ENCODE results near the gene HOXB1. TPM values are rescaled to one million over a fixed set of nuclear protein-coding genes. Genes with fewer than 3 reads are reported as not detected.

Gene HOXB1
- polyA plus RNA-seq, 12 donors = not detected

- no peak for DNase-seq
Measured at GRCh38 chr17:48567646-48568354, 37.0 kb upstream of the HOXB1 start.

- DNase-seq = no peak
Measured at GRCh38 chr17:48567209-48567608, 36.4 kb upstream of the HOXB1 start.

- no peak for DNase-seq
Measured at GRCh38 chr17:48566717-48567116, 35.9 kb upstream of the HOXB1 start.

GRCh38 chr17:48565925-48566710 lies 35.3 kb upstream of the HOXB1 start:
- no peak for DNase-seq

GRCh38 chr17:48565022-48565554 lies 34.3 kb upstream of the HOXB1 start:
- DNase-seq = no peak

- no peak for DNase-seq
Measured at GRCh38 chr17:48564188-48565021, 33.6 kb upstream of the HOXB1 start.

- DNase-seq = no peak
Measured at GRCh38 chr17:48563867-48564187, 33.0 kb upstream of the HOXB1 start.

- DNase-seq = no peak
Measured at GRCh38 chr17:48563385-48563838, 32.6 kb upstream of the HOXB1 start.

GRCh38 chr17:48562934-48563333 lies 32.1 kb upstream of the HOXB1 start:
- no peak for DNase-seq

GRCh38 chr17:48561884-48562810 lies 31.3 kb upstream of the HOXB1 start:
- DNase-seq = no peak

- no peak for DNase-seq
Measured at GRCh38 chr17:48559840-48560817, 29.3 kb upstream of the HOXB1 start.

- no peak for DNase-seq
Measured at GRCh38 chr17:48559122-48559839, 28.5 kb upstream of the HOXB1 start.

GRCh38 chr17:48558831-48559121 lies 28.0 kb upstream of the HOXB1 start:
- no peak for DNase-seq

GRCh38 chr17:48558057-48558830 lies 27.4 kb upstream of the HOXB1 start:
- no peak for DNase-seq

- no peak for DNase-seq
Measured at GRCh38 chr17:48556576-48557401, 26.0 kb upstream of the HOXB1 start.

- DNase-seq = no peak
Measured at GRCh38 chr17:48556229-48556575, 25.4 kb upstream of the HOXB1 start.

Data from muscle of arm (tissue), 12 donors.